WTC11 (cell line): ENCODE measurements around the gene PRR23C.
"Not testable (repeated sequence)": the region's sequence is repeated elsewhere in the genome, so short reads cannot be mapped to it uniquely, and the experiment has no call there.

Experiments used
- CREB1 ChIP-seq: sonication (generic); formaldehyde crosslinking; IDR thresholded peaks from 2 replicates; pipeline ENCODE4 v1.8.0; 2023; ENCODE audit warnings: mild to moderate bottlenecking, missing genetic modification reagents
- CTCF ChIP-seq: fragments of 200-600 bp; IDR thresholded peaks from 2 replicates; pipeline ENCODE4 v1.8.0; 2022; ENCODE audit warnings: antibody characterized with exemption
- FOXP4 ChIP-seq: sonication (generic); formaldehyde crosslinking; IDR thresholded peaks from 2 replicates; pipeline ENCODE4 v1.8.0; 2022; ENCODE audit warnings: mild to moderate bottlenecking, missing genetic modification reagents
- IRF2 ChIP-seq: sonication (generic); formaldehyde crosslinking; IDR thresholded peaks from 2 replicates; pipeline ENCODE4 v1.8.0; 2022; ENCODE audit warnings: low read depth, missing genetic modification reagents, borderline replicate concordance
- KAT7 ChIP-seq: sonication (generic); formaldehyde crosslinking; IDR thresholded peaks from 2 replicates; pipeline ENCODE4 v1.8.1; 2023; ENCODE audit warnings: missing genetic modification reagents, mild to moderate bottlenecking, borderline replicate concordance
- PREB ChIP-seq: sonication (generic); formaldehyde crosslinking; IDR thresholded peaks from 2 replicates; pipeline ENCODE4 v1.8.1; 2022; ENCODE audit warnings: mild to moderate bottlenecking, missing genetic modification reagents, moderate library complexity, borderline replicate concordance
- ZNF121 ChIP-seq: sonication (generic); formaldehyde crosslinking; IDR thresholded peaks from 2 replicates; pipeline ENCODE4 v1.8.0; 2023; ENCODE audit warnings: missing genetic modification reagents
- ZNF263 ChIP-seq: sonication (generic); formaldehyde crosslinking; IDR thresholded peaks from 2 replicates; pipeline ENCODE4 v1.8.1; 2022; ENCODE audit warnings: low read depth, mild to moderate bottlenecking, moderate library complexity, missing genetic modification reagents
- ZNF396 ChIP-seq: fragments of 250-450 bp; sonication (Bioruptor Pico); IDR thresholded peaks from 2 replicates; pipeline ENCODE4 v1.8.0; 2021; ENCODE audit warnings: mild to moderate bottlenecking, moderate library complexity, borderline replicate concordance
- TF ChIP-seq, protein P1 (sequence below): sonication (generic); formaldehyde crosslinking; IDR thresholded peaks from 2 replicates; pipeline ENCODE4 v1.8.0; 2022; ENCODE audit warnings: mild to moderate bottlenecking, missing genetic modification reagents
- TF ChIP-seq, protein P2 (sequence below): sonication (generic); formaldehyde crosslinking; IDR thresholded peaks from 2 replicates; pipeline ENCODE4 v1.8.1; 2023; ENCODE audit warnings: mild to moderate bottlenecking, missing genetic modification reagents

DNA sequence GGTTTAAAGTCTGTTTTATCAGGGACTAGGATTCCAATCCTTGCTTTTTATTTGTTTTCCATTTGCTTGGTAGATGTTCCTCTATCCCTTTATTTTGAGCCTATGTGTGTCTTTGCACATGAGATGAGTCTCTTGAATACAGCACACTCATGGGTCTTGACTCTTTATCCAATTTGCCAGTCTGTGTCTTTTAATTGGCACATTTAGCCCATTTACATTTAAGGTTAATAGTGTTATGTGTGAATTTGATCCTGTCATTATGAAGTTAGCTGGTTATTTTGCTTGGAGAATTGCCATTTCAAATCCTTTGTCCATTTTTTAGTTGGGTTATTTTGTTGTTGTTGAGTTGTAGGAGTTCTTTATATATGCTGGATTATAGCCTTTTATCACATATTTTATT, 14.1 kb downstream of the PRR23C start:
- not testable (repeated sequence) for TF ChIP-seq IRF2 (CRISPR knock-in tag); CREB1; ZNF396 (CRISPR knock-in tag); ZNF121 (CRISPR knock-in tag); CTCF; FOXP4; PREB (CRISPR knock-in tag); KAT7 (CRISPR knock-in tag); ZNF263 (CRISPR knock-in tag)
- TF ChIP-seq, protein P1, sequence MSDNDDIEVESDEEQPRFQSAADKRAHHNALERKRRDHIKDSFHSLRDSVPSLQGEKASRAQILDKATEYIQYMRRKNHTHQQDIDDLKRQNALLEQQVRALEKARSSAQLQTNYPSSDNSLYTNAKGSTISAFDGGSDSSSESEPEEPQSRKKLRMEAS (CRISPR knock-in tag), result not testable (repeated sequence)
- TF ChIP-seq, protein P2, sequence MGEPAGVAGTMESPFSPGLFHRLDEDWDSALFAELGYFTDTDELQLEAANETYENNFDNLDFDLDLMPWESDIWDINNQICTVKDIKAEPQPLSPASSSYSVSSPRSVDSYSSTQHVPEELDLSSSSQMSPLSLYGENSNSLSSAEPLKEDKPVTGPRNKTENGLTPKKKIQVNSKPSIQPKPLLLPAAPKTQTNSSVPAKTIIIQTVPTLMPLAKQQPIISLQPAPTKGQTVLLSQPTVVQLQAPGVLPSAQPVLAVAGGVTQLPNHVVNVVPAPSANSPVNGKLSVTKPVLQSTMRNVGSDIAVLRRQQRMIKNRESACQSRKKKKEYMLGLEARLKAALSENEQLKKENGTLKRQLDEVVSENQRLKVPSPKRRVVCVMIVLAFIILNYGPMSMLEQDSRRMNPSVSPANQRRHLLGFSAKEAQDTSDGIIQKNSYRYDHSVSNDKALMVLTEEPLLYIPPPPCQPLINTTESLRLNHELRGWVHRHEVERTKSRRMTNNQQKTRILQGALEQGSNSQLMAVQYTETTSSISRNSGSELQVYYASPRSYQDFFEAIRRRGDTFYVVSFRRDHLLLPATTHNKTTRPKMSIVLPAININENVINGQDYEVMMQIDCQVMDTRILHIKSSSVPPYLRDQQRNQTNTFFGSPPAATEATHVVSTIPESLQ (CRISPR knock-in tag), result not testable (repeated sequence)
